ENCODE results near the gene GHITM.

Gene GHITM

DNA sequence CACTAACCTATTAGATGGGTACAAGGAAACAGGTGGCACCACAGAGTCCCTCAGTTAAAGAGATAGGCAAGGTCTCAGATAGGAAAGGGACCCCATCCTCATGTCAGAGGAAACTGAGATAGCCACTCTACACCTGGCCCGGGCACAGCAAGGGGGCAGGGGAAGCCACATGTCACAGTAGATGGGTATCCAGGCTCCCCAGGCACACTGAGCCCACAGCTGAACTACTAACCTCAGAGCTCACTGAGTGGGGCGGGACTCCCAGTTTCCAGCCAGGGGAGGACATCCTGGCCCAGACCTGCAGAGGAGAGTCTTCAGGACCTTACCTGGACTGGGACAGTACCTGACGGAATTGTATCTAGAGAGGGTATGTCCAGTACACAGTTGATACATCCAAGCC is 51.3 kb downstream of the GHITM start:
- Histone ChIP-seq H3K27me3 (ENCODE audit: low read length) (no peaks in the 10 kb centered on the region), H3F3A (ENCODE audit: insufficient read depth) (no peaks in the 10 kb centered on the region), H3K79me2 (ENCODE audit: insufficient read depth, low read length) (no peaks in the 10 kb centered on the region), H3K9me3 (ENCODE audit: insufficient read depth, low read length) (no peaks in the 10 kb centered on the region), H3K4me2 (ENCODE audit: low read depth, low read length, poor library complexity, severe bottlenecking) (no peak overlapping the region), H3K36me3 (ENCODE audit: low read length) (no peaks in the 10 kb centered on the region), H3K9me2 (replicated peaks; ENCODE audit: insufficient read depth, low read length) (no peaks in the 10 kb centered on the region), H3K9ac (ENCODE audit: low read length) (no peak overlapping the region), H3K27ac (ENCODE audit: low read depth, low read length) (no peak overlapping the region), H3K4me3 (ENCODE audit: insufficient read depth, low read length, poor library complexity, severe bottlenecking) (no peak overlapping the region), H4K20me1 (ENCODE audit: low read depth, low read length) (no peaks in the 10 kb centered on the region), H2AFZ (ENCODE audit: low read depth, low read length, severe bottlenecking) (no peak overlapping the region)
- no peak for TF ChIP-seq EZH2phosphoT487 (conservative IDR thresholded peaks at IDR 0.05; ENCODE audit: low read length)
- TF ChIP-seq, protein P1, sequence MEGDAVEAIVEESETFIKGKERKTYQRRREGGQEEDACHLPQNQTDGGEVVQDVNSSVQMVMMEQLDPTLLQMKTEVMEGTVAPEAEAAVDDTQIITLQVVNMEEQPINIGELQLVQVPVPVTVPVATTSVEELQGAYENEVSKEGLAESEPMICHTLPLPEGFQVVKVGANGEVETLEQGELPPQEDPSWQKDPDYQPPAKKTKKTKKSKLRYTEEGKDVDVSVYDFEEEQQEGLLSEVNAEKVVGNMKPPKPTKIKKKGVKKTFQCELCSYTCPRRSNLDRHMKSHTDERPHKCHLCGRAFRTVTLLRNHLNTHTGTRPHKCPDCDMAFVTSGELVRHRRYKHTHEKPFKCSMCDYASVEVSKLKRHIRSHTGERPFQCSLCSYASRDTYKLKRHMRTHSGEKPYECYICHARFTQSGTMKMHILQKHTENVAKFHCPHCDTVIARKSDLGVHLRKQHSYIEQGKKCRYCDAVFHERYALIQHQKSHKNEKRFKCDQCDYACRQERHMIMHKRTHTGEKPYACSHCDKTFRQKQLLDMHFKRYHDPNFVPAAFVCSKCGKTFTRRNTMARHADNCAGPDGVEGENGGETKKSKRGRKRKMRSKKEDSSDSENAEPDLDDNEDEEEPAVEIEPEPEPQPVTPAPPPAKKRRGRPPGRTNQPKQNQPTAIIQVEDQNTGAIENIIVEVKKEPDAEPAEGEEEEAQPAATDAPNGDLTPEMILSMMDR (IDR thresholded peaks at IDR 0.05; ENCODE audit: insufficient read depth, low read length, poor library complexity, severe bottlenecking): no peak

DNA sequence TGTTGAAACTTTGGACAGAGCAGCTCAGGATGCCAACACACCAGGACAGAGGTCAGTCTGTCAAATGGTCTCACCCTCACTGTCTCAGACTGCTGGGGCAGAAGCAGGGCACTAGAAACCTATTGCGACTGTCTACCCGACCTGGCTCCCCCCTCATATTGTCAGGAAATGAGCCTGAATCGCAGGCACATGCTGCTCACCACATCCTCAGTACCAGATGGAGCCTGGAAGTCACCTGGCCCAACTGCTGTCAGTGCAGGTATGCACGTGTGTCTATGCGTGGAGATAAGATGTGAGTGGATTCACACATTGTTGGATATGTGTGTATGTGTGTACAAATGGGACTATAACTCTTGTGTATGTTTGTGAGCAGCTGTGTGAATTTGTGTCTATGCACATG is 51.8 kb downstream of the GHITM start:
- H3F3A ChIP-seq (ENCODE audit: insufficient read depth): no peaks in the 10 kb centered on the region
- no peak overlapping the region for H3K4me3 ChIP-seq (ENCODE audit: insufficient read depth, low read length, poor library complexity, severe bottlenecking)
- no peaks in the 10 kb centered on the region for H3K27me3 ChIP-seq (ENCODE audit: low read length)
- H3K9ac ChIP-seq (ENCODE audit: low read length): no peak overlapping the region
- no peaks in the 10 kb centered on the region for H4K20me1 ChIP-seq (ENCODE audit: low read depth, low read length)
- no peaks in the 10 kb centered on the region for H3K9me3 ChIP-seq (ENCODE audit: insufficient read depth, low read length)
- no peaks in the 10 kb centered on the region for H3K9me2 ChIP-seq (replicated peaks; ENCODE audit: insufficient read depth, low read length)
- H3K27ac ChIP-seq (ENCODE audit: low read depth, low read length): no peak overlapping the region
- no peaks in the 10 kb centered on the region for H3K79me2 ChIP-seq (ENCODE audit: insufficient read depth, low read length)
- H2AFZ ChIP-seq (ENCODE audit: low read depth, low read length, severe bottlenecking): no peak overlapping the region
- TF ChIP-seq, protein P1 (IDR thresholded peaks at IDR 0.05; ENCODE audit: insufficient read depth, low read length, poor library complexity, severe bottlenecking): no peak
- no peak for TF ChIP-seq EZH2phosphoT487 (conservative IDR thresholded peaks at IDR 0.05; ENCODE audit: low read length)
- H3K4me2 ChIP-seq (ENCODE audit: low read depth, low read length, poor library complexity, severe bottlenecking): no peak overlapping the region
- H3K36me3 ChIP-seq (ENCODE audit: low read length): no peaks in the 10 kb centered on the region

DNA sequence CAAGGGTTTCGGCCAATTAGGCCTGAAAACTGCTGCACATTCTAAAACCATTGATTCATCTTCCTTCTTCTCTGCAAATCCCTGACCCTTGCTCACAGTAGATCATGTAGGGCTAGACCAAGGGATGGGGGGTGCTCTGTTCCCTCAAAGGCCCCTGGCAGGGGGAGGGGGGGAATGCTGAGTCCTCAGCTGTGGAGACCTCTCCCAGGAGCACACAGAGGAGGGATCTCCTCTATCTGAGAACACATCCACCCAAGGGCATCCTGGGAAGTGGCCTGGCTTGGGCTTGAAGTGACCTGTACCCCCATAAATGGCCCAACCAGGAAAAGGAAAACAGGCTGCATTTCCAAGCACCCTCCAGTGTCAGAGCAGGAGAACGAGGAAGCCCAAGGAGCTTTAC is 54.0 kb downstream of the GHITM start:
- Histone ChIP-seq H3K4me3 (ENCODE audit: insufficient read depth, low read length, poor library complexity, severe bottlenecking) (no peak overlapping the region), H3K36me3 (ENCODE audit: low read length) (no peaks in the 10 kb centered on the region), H2AFZ (ENCODE audit: low read depth, low read length, severe bottlenecking) (no peak overlapping the region), H3K9me2 (replicated peaks; ENCODE audit: insufficient read depth, low read length) (no peaks in the 10 kb centered on the region), H3K27ac (ENCODE audit: low read depth, low read length) (no peak overlapping the region), H3K9ac (ENCODE audit: low read length) (no peak overlapping the region), H3K9me3 (ENCODE audit: insufficient read depth, low read length) (no peaks in the 10 kb centered on the region), H3K79me2 (ENCODE audit: insufficient read depth, low read length) (no peaks in the 10 kb centered on the region), H4K20me1 (ENCODE audit: low read depth, low read length) (no peaks in the 10 kb centered on the region), H3F3A (ENCODE audit: insufficient read depth) (no peaks in the 10 kb centered on the region), H3K4me2 (ENCODE audit: low read depth, low read length, poor library complexity, severe bottlenecking) (no peak overlapping the region), H3K27me3 (ENCODE audit: low read length) (no peaks in the 10 kb centered on the region)
- TF ChIP-seq, protein P1 (IDR thresholded peaks at IDR 0.05; ENCODE audit: insufficient read depth, low read length, poor library complexity, severe bottlenecking): no peak
- TF ChIP-seq EZH2phosphoT487 (conservative IDR thresholded peaks at IDR 0.05; ENCODE audit: low read length): no peak

Data from SU-DHL-6 (cell line).